Left lung (tissue), 10 donors: ENCODE data around the gene ACOX2. TPM values are rescaled to one million over a fixed set of nuclear protein-coding genes. Genes with fewer than 3 reads are reported as not detected.

Experiments used
- ATAC-seq: fragments of 200-7000 bp; cut with Tn5 transposase; one replicate; pipeline ENCODE4 v1.9.1; 2020; ENCODE audit warnings: moderate library complexity
- DNase-seq, 4 donors: peaks; one replicate each; pipeline ENCODE4 v3.0.0-alpha.2; 2013 to 2020
- H3K27ac ChIP-seq, 2 donors: fragments of 200-600 bp; sonication (generic) in 1 of 2; one replicate each; pipeline versions ENCODE4 v1.5.0 to v1.8.0; 2020 to 2021
- H3K27me3 ChIP-seq, 2 donors: fragments of 200-600 bp; sonication (generic) in 1 of 2; one replicate each; pipeline versions ENCODE4 v1.5.0 to v1.8.0; 2020 to 2021
- H3K36me3 ChIP-seq, 2 donors: fragments of 200-600 bp; sonication (generic) in 1 of 2; one replicate each; pipeline versions ENCODE4 v1.5.0 to v1.8.0; 2020 to 2021
- H3K4me1 ChIP-seq, 2 donors: fragments of 200-600 bp; one replicate each; pipeline ENCODE4 v1.8.0; 2021
- H3K4me3 ChIP-seq, 2 donors: fragments of 200-600 bp; sonication (generic) in 1 of 2; one replicate each; pipeline versions ENCODE4 v1.5.0 to v1.8.0; 2020 to 2021; ENCODE audit warnings: mild to moderate bottlenecking in 1 of 2
- H3K9me3 ChIP-seq, 2 donors: fragments of 200-600 bp; sonication (generic) in 1 of 2; one replicate each; pipeline versions ENCODE4 v1.5.0 to v1.8.0; 2020 to 2021
- intact Hi-C, 2 donors: fragments of 100-400 bp; cut with DNase I; formaldehyde crosslinking; loops; one replicate each; pipeline versions ENCODE4 v1.11.2 to v1.14.2; 2022
- polyA plus RNA-seq, 6 donors: library from polyadenylated mRNA; unstranded; fragments of 120-200 nt; gene quantifications; one replicate each; pipeline ENCODE4 v1.2.1, GENCODE V29; 2013; ENCODE audit not compliant: insufficient read length in 6 of 6
- total RNA-seq, 2 donors: library from RNA; stranded (reverse); fragmentation: NEBNext Ultra II Directional; extraction: Animal tissue kit (Norgen Biotek cat#: 25700); gene quantifications; one replicate each; pipeline ENCODE4 v1.2.1, GENCODE V29; 2021
- TF ChIP-seq, protein P1 (sequence below), 2 donors: fragments of 200-600 bp; sonication (generic) in 1 of 2; IDR thresholded peaks; one replicate each; pipeline versions ENCODE4 v1.5.0 to v1.8.0; 2021; ENCODE audit warnings: antibody characterized with exemption in 2 of 2
- donor health status: DM: no; HTN: yes; CAD: no.
- donor health status: DM: no; HTN: no; CAD: no.

The ACOX2 gene
- total and polyA plus RNA-seq, 8 donors: 9.8 to 58.1 (median 42.8) TPM

DNA sequence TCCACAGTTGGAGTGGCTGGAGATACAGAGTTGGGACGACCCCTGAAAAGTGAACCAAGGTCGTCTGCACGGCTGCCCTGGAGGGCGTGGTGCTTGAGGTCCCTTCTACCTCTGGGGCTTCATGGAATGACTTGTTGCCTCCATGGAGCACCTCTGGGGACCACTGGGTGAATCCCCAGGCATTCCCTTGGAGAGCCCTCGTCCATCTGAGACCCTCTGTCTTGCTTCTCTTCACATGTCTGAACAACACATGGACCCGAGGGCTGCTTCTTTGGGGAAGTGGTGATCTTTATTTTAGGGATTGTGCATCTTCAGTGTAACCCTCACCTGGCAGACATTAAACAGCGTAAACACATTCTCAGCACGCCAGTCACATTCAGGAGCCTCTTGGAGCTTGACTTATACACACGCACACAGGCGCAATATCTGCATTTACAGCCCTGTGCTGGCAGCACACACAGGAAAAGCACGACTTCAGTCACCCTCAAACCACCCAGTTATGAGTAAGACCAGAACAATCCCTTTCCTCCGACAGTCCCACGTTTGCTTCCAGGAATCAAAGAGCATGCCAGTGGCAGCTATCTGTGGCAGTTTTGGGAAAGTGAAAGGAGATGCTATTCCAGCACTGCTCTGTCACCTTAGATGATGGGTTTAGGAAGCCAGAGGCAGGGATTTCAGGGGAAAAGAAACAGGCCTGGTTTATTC, 27.6 kb upstream of the ACOX2 start:
- H3K4me3 ChIP-seq: no peak overlapping the region

DNA sequence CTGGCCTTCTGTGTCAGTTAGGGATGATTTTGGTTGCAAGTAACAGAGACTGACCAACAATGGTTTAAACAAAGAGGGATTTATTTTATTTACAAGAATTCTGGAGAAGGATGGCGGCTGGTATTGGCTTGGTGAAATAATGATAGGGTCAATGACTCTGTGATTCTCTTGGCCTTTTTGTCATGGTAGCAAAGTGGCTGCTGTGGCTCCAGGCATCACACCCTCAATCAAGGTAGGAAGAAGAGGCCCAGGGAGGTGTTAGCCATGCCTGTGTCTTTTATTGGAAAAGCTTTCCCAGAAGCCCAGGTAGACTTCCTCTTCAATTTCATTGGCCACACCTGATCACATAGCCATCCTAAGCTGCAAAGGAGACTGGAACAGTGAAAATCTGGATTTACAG, 27.1 kb upstream of the ACOX2 start:
- Histone ChIP-seq H3K4me1 (peaks cover 0 to 7% of the 10 kb centered on the region in 2 donors), H3K36me3 (peaks cover 0 to 38% of the 10 kb centered on the region in 2 donors), H3K4me3 (no peak overlapping the region), H3K9me3 (no peaks in the 10 kb centered on the region), H3K27me3 (no peaks in the 10 kb centered on the region), H3K27ac (no peak overlapping the region)
- TF ChIP-seq, protein P1, sequence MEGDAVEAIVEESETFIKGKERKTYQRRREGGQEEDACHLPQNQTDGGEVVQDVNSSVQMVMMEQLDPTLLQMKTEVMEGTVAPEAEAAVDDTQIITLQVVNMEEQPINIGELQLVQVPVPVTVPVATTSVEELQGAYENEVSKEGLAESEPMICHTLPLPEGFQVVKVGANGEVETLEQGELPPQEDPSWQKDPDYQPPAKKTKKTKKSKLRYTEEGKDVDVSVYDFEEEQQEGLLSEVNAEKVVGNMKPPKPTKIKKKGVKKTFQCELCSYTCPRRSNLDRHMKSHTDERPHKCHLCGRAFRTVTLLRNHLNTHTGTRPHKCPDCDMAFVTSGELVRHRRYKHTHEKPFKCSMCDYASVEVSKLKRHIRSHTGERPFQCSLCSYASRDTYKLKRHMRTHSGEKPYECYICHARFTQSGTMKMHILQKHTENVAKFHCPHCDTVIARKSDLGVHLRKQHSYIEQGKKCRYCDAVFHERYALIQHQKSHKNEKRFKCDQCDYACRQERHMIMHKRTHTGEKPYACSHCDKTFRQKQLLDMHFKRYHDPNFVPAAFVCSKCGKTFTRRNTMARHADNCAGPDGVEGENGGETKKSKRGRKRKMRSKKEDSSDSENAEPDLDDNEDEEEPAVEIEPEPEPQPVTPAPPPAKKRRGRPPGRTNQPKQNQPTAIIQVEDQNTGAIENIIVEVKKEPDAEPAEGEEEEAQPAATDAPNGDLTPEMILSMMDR (IDR thresholded peaks at IDR 0.05): no peak
- intact Hi-C loops: no loop called here
- no peak for ATAC-seq
- no peak for DNase-seq

More for the DNA sequence above, 27.6 kb upstream of the ACOX2 start:
- TF ChIP-seq, protein P1 (IDR thresholded peaks at IDR 0.05): no peak
- peak; percentile 19 for ATAC-seq
- no peak for DNase-seq
- intact Hi-C loops: no loop called here
- peaks cover 0 to 7% of the 10 kb centered on the region in 2 donors for H3K4me1 ChIP-seq
- H3K36me3 ChIP-seq: peaks cover 0 to 38% of the 10 kb centered on the region in 2 donors
- no peaks in the 10 kb centered on the region for H3K27me3 ChIP-seq
- H3K27ac ChIP-seq: no peak overlapping the region
- no peaks in the 10 kb centered on the region for H3K9me3 ChIP-seq

- Histone ChIP-seq H3K27ac (no peak overlapping the region), H3K9me3 (no peaks in the 10 kb centered on the region), H3K4me1 (peaks cover 0 to 1% of the 10 kb centered on the region in 2 donors), H3K4me3 (no peak overlapping the region), H3K36me3 (peaks cover 0 to 38% of the 10 kb centered on the region in 2 donors), H3K27me3 (no peaks in the 10 kb centered on the region)
- peak; percentile 13 for ATAC-seq
- intact Hi-C loops: no loop called here
- TF ChIP-seq, protein P1 (IDR thresholded peaks at IDR 0.05): no peak
- DNase-seq: no peak
Measured at GRCh38 chr3:58563386-58564035, 26.5 kb upstream of the ACOX2 start.

DNA sequence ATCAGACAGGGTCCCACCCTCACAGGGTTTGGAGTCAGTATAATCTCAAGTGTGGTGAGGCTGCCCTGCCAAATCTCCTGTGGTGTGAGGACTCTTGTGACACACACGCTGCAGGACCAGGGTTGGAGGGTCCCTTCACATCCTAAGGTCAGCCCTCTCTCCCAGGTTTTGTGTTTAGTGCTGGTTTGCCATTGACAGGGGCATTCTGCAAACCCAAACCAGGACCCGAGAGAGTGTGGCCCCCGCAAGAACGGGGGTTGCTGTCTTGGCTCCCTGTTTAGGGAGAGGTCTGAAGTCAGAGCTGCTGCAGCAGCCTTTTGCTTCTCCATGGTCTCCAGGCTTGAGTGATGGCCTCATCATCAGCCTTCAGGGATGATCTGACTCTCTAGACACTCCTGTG, 25.5 kb upstream of the ACOX2 start:
- Histone ChIP-seq H3K4me3 (no peak overlapping the region), H3K27ac (no peak overlapping the region), H3K36me3 (peaks cover 0 to 38% of the 10 kb centered on the region in 2 donors), H3K4me1 (no peaks in the 10 kb centered on the region), H3K9me3 (no peaks in the 10 kb centered on the region), H3K27me3 (no peaks in the 10 kb centered on the region)
- TF ChIP-seq, protein P1 (IDR thresholded peaks at IDR 0.05): no peak
- intact Hi-C loops: no loop called here
- no peak for DNase-seq
- no peak for ATAC-seq

DNA sequence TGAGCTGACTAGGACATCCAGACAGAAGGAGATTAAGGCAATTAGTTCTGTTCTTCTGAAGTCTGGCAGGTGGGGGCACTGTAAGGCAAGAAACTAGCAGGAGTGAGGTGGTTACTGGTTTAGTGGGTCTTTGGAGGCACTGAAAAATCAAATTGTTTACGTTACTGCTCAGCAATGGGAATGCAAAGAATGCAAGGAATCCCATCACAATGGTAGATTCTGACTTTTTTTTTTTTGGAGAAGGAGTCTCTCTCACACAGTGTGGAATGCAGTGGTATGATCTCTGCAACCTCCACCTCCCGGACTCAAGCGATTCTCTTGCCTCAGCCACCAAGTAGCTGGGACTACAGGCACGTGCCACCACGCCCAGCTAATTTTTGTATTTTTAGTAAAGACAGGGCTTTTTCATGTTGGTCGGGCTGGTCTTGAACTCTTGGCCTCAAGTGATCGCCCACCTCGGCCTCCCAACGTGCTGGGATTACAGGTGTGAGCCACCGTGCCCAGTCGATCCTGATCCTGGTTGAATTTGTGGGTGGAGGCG, 23.9 kb upstream of the ACOX2 start:
- DNase-seq (no peak), ATAC-seq (peak; percentile 77)
- Histone ChIP-seq H3K9me3 (no peaks in the 10 kb centered on the region), H3K4me3 (no peak overlapping the region), H3K27ac (no peak overlapping the region), H3K27me3 (no peaks in the 10 kb centered on the region), H3K36me3 (peaks cover 0 to 26% of the 10 kb centered on the region in 2 donors), H3K4me1 (no peaks in the 10 kb centered on the region)
- intact Hi-C loops: no loop called here
- TF ChIP-seq, protein P1 (IDR thresholded peaks at IDR 0.05): no peak
